ENCODE measurements around the gene PTPN18.

PTPN18 gene

GRCh38 chr2:130339885-130340745 is 15.7 kb upstream of the PTPN18 start:
- no peak for DNase-seq

GRCh38 chr2:130341562-130342019 is 14.3 kb upstream of the PTPN18 start:
- DNase-seq, result peak; percentile 73

GRCh38 chr2:130342020-130342532 is 13.8 kb upstream of the PTPN18 start:
- peak; percentile 95 for DNase-seq

- peak; percentile 98 for DNase-seq
Measured at GRCh38 chr2:130342533-130343275, 13.2 kb upstream of the PTPN18 start, which contains the start of gene IMP4. Gene IMP4, plus strand, starts transcription at chr2:130342897. Its CDS starts 36 bp downstream, at chr2:130342933.

- no peak for DNase-seq
Measured at GRCh38 chr2:130344578-130344977, 11.3 kb upstream of the PTPN18 start.

- no peak for DNase-seq
Measured at GRCh38 chr2:130345091-130345490, 10.8 kb upstream of the PTPN18 start.

GRCh38 chr2:130345611-130346010 is 10.2 kb upstream of the PTPN18 start:
- no peak for DNase-seq

GRCh38 chr2:130346041-130346740 is 9.7 kb upstream of the PTPN18 start:
- DNase-seq, result no peak

GRCh38 chr2:130346741-130347066 is 9.2 kb upstream of the PTPN18 start:
- no peak for DNase-seq

- DNase-seq, result no peak
Measured at GRCh38 chr2:130347220-130347925, 8.5 kb upstream of the PTPN18 start.

GRCh38 chr2:130349174-130349573 is 6.7 kb upstream of the PTPN18 start:
- no peak for DNase-seq

- DNase-seq, result no peak
Measured at GRCh38 chr2:130351711-130352110, 4.1 kb upstream of the PTPN18 start.

- DNase-seq, result no peak
Measured at GRCh38 chr2:130352237-130352636, 3.6 kb upstream of the PTPN18 start.

- no peak for DNase-seq
Measured at GRCh38 chr2:130353291-130354138, 2.3 kb upstream of the PTPN18 start.

- DNase-seq, result no peak
Measured at GRCh38 chr2:130354139-130354428, 1.8 kb upstream of the PTPN18 start.

GRCh38 chr2:130355172-130355577 is 681 bp upstream of the PTPN18 start:
- no peak for DNase-seq

GRCh38 chr2:130357864-130358263 is 2.0 kb downstream of the PTPN18 start:
- no peak for DNase-seq

GRCh38 chr2:130358420-130359350 is 2.8 kb downstream of the PTPN18 start:
- DNase-seq, result no peak

GRCh38 chr2:130359466-130359865 is 3.6 kb downstream of the PTPN18 start:
- no peak for DNase-seq

GRCh38 chr2:130363479-130363878 is 7.6 kb downstream of the PTPN18 start:
- no peak for DNase-seq

- no peak for DNase-seq
Measured at GRCh38 chr2:130365075-130365474, 9.2 kb downstream of the PTPN18 start.
